Measurements from ENCODE around the gene ERC2.

Gene ERC2

GRCh38 chr3:55735976-55736375, 732.3 kb downstream of the ERC2 start:
- Histone ChIP-seq H2BK5ac (ENCODE audit: low read depth, low read length, poor library complexity) (no peak overlapping the region), H2AFZ (ENCODE audit: insufficient read depth, low read length, poor library complexity) (no peak overlapping the region), H4K12ac (ENCODE audit: low read depth, low read length) (no peak overlapping the region), H4K8ac (ENCODE audit: low read depth, low read length) (no peak overlapping the region), H3K79me1 (ENCODE audit: low read length) (no peaks in the 10 kb centered on the region), H3K27ac (ENCODE audit: low read depth, low read length) (no peak overlapping the region), H2BK120ac (ENCODE audit: insufficient read depth, low read length, poor library complexity) (no peak overlapping the region), H2BK12ac (ENCODE audit: low read length) (no peak overlapping the region), H3K23ac (ENCODE audit: low read length) (no peak overlapping the region), H3K9ac (ENCODE audit: low read length) (no peak overlapping the region), H3K4me1 (ENCODE audit: control insufficient read depth in 1 of 2, insufficient read depth in 2 of 2, low read length in 2 of 2) (peaks cover 0 to 2% of the 10 kb centered on the region in 2 experiments), H3K36me3 (ENCODE audit: control insufficient read depth in 1 of 2, insufficient read depth in 2 of 2, low read length in 2 of 2) (no peaks in the 10 kb centered on the region), H3K14ac (ENCODE audit: low read length) (no peak overlapping the region), H3K4me3 (ENCODE audit: low read depth, low read length) (no peak overlapping the region), H3K4ac (ENCODE audit: low read depth, low read length) (no peak overlapping the region), H3K9me3 (ENCODE audit: insufficient read depth, low read depth, low read length) (no peaks in the 10 kb centered on the region), H4K91ac (ENCODE audit: low read depth, low read length) (no peak overlapping the region), H3K27me3 (ENCODE audit: insufficient read depth, low read length) (no peaks in the 10 kb centered on the region), H3K4me2 (ENCODE audit: low read length) (no peak overlapping the region), H2AK5ac (ENCODE audit: low read length) (no peak overlapping the region), H3K79me2 (ENCODE audit: control insufficient read depth, insufficient read depth, low read length, poor library complexity) (no peaks in the 10 kb centered on the region), H3K18ac (ENCODE audit: low read length) (no peak overlapping the region)
- no CpG with 5 or more reads among the region's 3 CpGs for WGBS (ENCODE audit: extremely low coverage, insufficient coverage, insufficient read length)
- no peak for DNase-seq

GRCh38 chr3:55731741-55732140, 736.5 kb downstream of the ERC2 start:
- no peak for DNase-seq
- no CpG with 5 or more reads among the region's 3 CpGs for WGBS (ENCODE audit: extremely low coverage, insufficient coverage, insufficient read length)
- H3K14ac ChIP-seq (ENCODE audit: low read length), result no peak overlapping the region
- no peak overlapping the region for H4K12ac ChIP-seq (ENCODE audit: low read depth, low read length)
- H3K36me3 ChIP-seq (ENCODE audit: control insufficient read depth in 1 of 2, insufficient read depth in 2 of 2, low read length in 2 of 2), result no peaks in the 10 kb centered on the region
- no peak overlapping the region for H3K18ac ChIP-seq (ENCODE audit: low read length)
- no peaks in the 10 kb centered on the region for H3K79me2 ChIP-seq (ENCODE audit: control insufficient read depth, insufficient read depth, low read length, poor library complexity)
- H3K9ac ChIP-seq (ENCODE audit: low read length), result no peak overlapping the region
- H3K9me3 ChIP-seq (ENCODE audit: insufficient read depth, low read depth, low read length), result no peaks in the 10 kb centered on the region
- H2BK120ac ChIP-seq (ENCODE audit: insufficient read depth, low read length, poor library complexity), result no peak overlapping the region
- no peaks in the 10 kb centered on the region for H3K27me3 ChIP-seq (ENCODE audit: insufficient read depth, low read length)
- no peak overlapping the region for H3K27ac ChIP-seq (ENCODE audit: low read depth, low read length)
- H3K23ac ChIP-seq (ENCODE audit: low read length), result peak overlapping the region; percentile 71
- H3K4me2 ChIP-seq (ENCODE audit: low read length), result no peak overlapping the region
- H3K79me1 ChIP-seq (ENCODE audit: low read length), result no peaks in the 10 kb centered on the region
- H2BK5ac ChIP-seq (ENCODE audit: low read depth, low read length, poor library complexity), result no peak overlapping the region
- H2AK5ac ChIP-seq (ENCODE audit: low read length), result no peak overlapping the region
- H4K91ac ChIP-seq (ENCODE audit: low read depth, low read length), result no peak overlapping the region
- peaks cover 0 to 2% of the 10 kb centered on the region in 2 experiments for H3K4me1 ChIP-seq (ENCODE audit: control insufficient read depth in 1 of 2, insufficient read depth in 2 of 2, low read length in 2 of 2)
- no peak overlapping the region for H2AFZ ChIP-seq (ENCODE audit: insufficient read depth, low read length, poor library complexity)
- no peak overlapping the region for H4K8ac ChIP-seq (ENCODE audit: low read depth, low read length)
- H3K4ac ChIP-seq (ENCODE audit: low read depth, low read length), result no peak overlapping the region
- no peak overlapping the region for H2BK12ac ChIP-seq (ENCODE audit: low read length)
- no peak overlapping the region for H3K4me3 ChIP-seq (ENCODE audit: low read depth, low read length)

DNA sequence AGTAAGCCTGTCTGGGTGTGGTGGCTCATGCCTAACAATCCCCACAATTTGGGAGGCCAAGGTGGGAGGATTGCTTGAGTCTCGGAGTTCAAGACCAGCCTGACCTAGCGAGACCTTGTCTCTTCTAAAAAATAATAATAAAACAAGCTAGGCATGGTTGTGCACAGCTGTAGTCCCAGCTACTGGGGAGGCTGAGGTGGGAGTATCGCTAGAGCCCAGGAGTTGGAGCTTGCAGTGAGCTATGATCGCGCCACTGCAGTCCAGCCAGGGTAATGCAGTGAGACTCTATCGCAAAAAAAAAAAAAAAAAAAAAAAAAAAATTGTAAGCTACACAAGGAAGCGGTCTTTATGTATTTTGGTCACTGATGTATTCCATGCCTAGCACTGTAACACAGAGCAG, 738.7 kb downstream of the ERC2 start:
- Histone ChIP-seq H3K79me1 (ENCODE audit: low read length) (peaks cover 2% of the 10 kb centered on the region), H2AFZ (ENCODE audit: insufficient read depth, low read length, poor library complexity) (no peak overlapping the region), H2BK12ac (ENCODE audit: low read length) (no peak overlapping the region), H4K8ac (ENCODE audit: low read depth, low read length) (no peak overlapping the region), H3K4me1 (ENCODE audit: control insufficient read depth in 1 of 2, insufficient read depth in 2 of 2, low read length in 2 of 2) (peaks cover 0 to 4% of the 10 kb centered on the region in 2 experiments), H3K79me2 (ENCODE audit: control insufficient read depth, insufficient read depth, low read length, poor library complexity) (no peaks in the 10 kb centered on the region), H2BK5ac (ENCODE audit: low read depth, low read length, poor library complexity) (no peak overlapping the region), H3K27ac (ENCODE audit: low read depth, low read length) (no peak overlapping the region), H3K23ac (ENCODE audit: low read length) (no peak overlapping the region), H2AK5ac (ENCODE audit: low read length) (no peak overlapping the region), H3K4me2 (ENCODE audit: low read length) (no peak overlapping the region), H3K4me3 (ENCODE audit: low read depth, low read length) (no peak overlapping the region), H3K18ac (ENCODE audit: low read length) (no peak overlapping the region), H4K91ac (ENCODE audit: low read depth, low read length) (no peak overlapping the region), H3K14ac (ENCODE audit: low read length) (no peak overlapping the region), H3K36me3 (ENCODE audit: control insufficient read depth in 1 of 2, insufficient read depth in 2 of 2, low read length in 2 of 2) (no peaks in the 10 kb centered on the region), H4K12ac (ENCODE audit: low read depth, low read length) (no peak overlapping the region), H3K4ac (ENCODE audit: low read depth, low read length) (no peak overlapping the region), H3K9me3 (ENCODE audit: insufficient read depth, low read depth, low read length) (no peaks in the 10 kb centered on the region), H3K27me3 (ENCODE audit: insufficient read depth, low read length) (no peaks in the 10 kb centered on the region), H2BK120ac (ENCODE audit: insufficient read depth, low read length, poor library complexity) (no peak overlapping the region), H3K9ac (ENCODE audit: low read length) (no peak overlapping the region)
- WGBS (ENCODE audit: extremely low coverage, insufficient coverage, insufficient read length), result no CpG with 5 or more reads among the region's 7 CpGs
- DNase-seq, result no peak

DNA sequence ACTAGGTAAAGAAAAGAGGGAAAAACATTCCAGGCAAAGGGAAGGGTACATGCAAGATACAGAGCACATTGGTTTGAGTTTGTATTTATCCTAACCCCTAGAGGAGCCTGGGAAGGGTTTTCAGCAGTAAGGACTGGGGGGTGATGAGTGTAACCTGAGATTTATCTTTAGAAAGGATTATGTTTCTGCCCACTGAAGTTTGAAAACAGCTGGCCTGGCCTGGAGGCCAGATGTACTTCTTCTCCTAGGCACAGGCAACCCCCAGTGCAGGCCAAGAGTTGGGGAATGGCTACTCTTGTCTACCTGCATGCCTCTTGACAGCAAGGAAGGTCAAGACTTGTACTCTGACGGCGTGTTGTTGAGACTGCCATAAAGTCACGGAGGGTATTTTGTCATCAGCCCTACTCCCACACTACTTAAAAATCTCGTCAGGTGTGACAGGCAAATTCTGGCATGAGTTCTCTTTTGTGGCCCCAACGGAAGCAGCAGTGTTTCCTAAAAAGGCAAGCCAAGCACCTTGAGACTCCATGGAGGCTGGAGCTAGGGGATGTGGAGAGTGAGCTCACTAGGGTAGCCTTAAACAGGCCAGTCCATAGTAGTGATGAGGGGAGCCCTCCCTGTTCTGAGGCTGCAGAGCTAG, 739.7 kb downstream of the ERC2 start:
- H3K4ac ChIP-seq (ENCODE audit: low read depth, low read length), result no peak overlapping the region
- H3K9ac ChIP-seq (ENCODE audit: low read length), result no peak overlapping the region
- H3K79me1 ChIP-seq (ENCODE audit: low read length), result peaks cover 2% of the 10 kb centered on the region
- no peak overlapping the region for H3K18ac ChIP-seq (ENCODE audit: low read length)
- H3K14ac ChIP-seq (ENCODE audit: low read length), result no peak overlapping the region
- no CpG with 5 or more reads among the region's 5 CpGs for WGBS (ENCODE audit: extremely low coverage, insufficient coverage, insufficient read length)
- no peak overlapping the region for H3K27ac ChIP-seq (ENCODE audit: low read depth, low read length)
- H4K8ac ChIP-seq (ENCODE audit: low read depth, low read length), result no peak overlapping the region
- H3K4me3 ChIP-seq (ENCODE audit: low read depth, low read length), result no peak overlapping the region
- H3K79me2 ChIP-seq (ENCODE audit: control insufficient read depth, insufficient read depth, low read length, poor library complexity), result no peaks in the 10 kb centered on the region
- no peak overlapping the region for H2AFZ ChIP-seq (ENCODE audit: insufficient read depth, low read length, poor library complexity)
- H4K12ac ChIP-seq (ENCODE audit: low read depth, low read length), result no peak overlapping the region
- no peak overlapping the region for H2AK5ac ChIP-seq (ENCODE audit: low read length)
- no peak for DNase-seq
- H3K9me3 ChIP-seq (ENCODE audit: insufficient read depth, low read depth, low read length), result no peaks in the 10 kb centered on the region
- no peak overlapping the region for H3K23ac ChIP-seq (ENCODE audit: low read length)
- peaks cover 0 to 8% of the 10 kb centered on the region in 2 experiments for H3K4me1 ChIP-seq (ENCODE audit: control insufficient read depth in 1 of 2, insufficient read depth in 2 of 2, low read length in 2 of 2)
- H3K27me3 ChIP-seq (ENCODE audit: insufficient read depth, low read length), result no peaks in the 10 kb centered on the region
- H2BK120ac ChIP-seq (ENCODE audit: insufficient read depth, low read length, poor library complexity), result no peak overlapping the region
- H3K36me3 ChIP-seq (ENCODE audit: control insufficient read depth in 1 of 2, insufficient read depth in 2 of 2, low read length in 2 of 2), result no peaks in the 10 kb centered on the region
- H4K91ac ChIP-seq (ENCODE audit: low read depth, low read length), result no peak overlapping the region
- H2BK12ac ChIP-seq (ENCODE audit: low read length), result no peak overlapping the region
- no peak overlapping the region for H2BK5ac ChIP-seq (ENCODE audit: low read depth, low read length, poor library complexity)
- no peak overlapping the region for H3K4me2 ChIP-seq (ENCODE audit: low read length)
